H1 (cell line): ENCODE measurements around the gene NANOS2.
A peak's percentile ranks its signal among the peaks of the same experiment; 100 is the strongest.

ENCODE experiments used
- CBX5 ChIP-seq: fragments of 300-800, 300-1000 bp; sonication (generic); IDR thresholded peaks from 2 replicates; pipeline ENCODE4 v1.7.1; 2016; ENCODE audit warnings: antibody characterized with exemption, low read length, low read depth
- CBX8 ChIP-seq: fragments of 300-800, 300-1000 bp; sonication (generic); IDR thresholded peaks from 2 replicates; pipeline ENCODE4 v1.7.1; 2016; ENCODE audit warnings: low read depth, low read length, borderline replicate concordance
- CHD2 ChIP-seq: IDR thresholded peaks from 2 replicates; pipeline ENCODE4 v1.6.1; 2012; ENCODE audit warnings: low read length, improper control_type of control experiment
- EZH2 ChIP-seq: fragments of 200-600 bp; sonication (generic); IDR thresholded peaks from 2 replicates; pipeline ENCODE4 v1.7.1; 2012; ENCODE audit warnings: low read depth, mild to moderate bottlenecking, moderate library complexity, low read length, inconsistent platforms; ENCODE audit not compliant: severe bottlenecking
- PHF8 ChIP-seq: fragments of 200-600 bp; sonication (generic); conservative IDR thresholded peaks from 2 replicates; pipeline ENCODE4 v1.7.1; 2012; ENCODE audit warnings: low read depth, mild to moderate bottlenecking, inconsistent platforms, low read length, moderate library complexity
- POLR2A ChIP-seq, 2 experiments: IDR thresholded peaks; 1 replicate in 1 of 2; 2 replicates in 1 of 2; pipeline ENCODE4 v1.6.1; 2011; ENCODE audit warnings: low read depth in 2 of 2, low read length in 2 of 2, mild to moderate bottlenecking in 2 of 2; ENCODE audit errors: control extremely low read depth in 1 of 2
- POLR2AphosphoS5 ChIP-seq: IDR thresholded peaks from 2 replicates; pipeline ENCODE4 v1.6.1; 2011; ENCODE audit warnings: low read depth, low read length
- SIN3A ChIP-seq, 2 experiments: IDR thresholded peaks in 1 of 2; conservative IDR thresholded peaks in 1 of 2; 2 replicates each; pipeline ENCODE4 v1.6.1; 2011 to 2012; ENCODE audit warnings: low read length in 2 of 2, improper control_type of control experiment in 1 of 2, low read depth in 1 of 2, mild to moderate bottlenecking in 1 of 2
- TF ChIP-seq, protein P1 (sequence below), 3 experiments: IDR thresholded peaks; 1 replicate in 2 of 3; 2 replicates in 1 of 3; pipeline versions ENCODE4 v1.5.1 to v1.6.1; 2011; ENCODE audit warnings: low read length in 3 of 3, mild to moderate bottlenecking in 3 of 3, inconsistent platforms in 2 of 3, low read depth in 1 of 3, moderate library complexity in 1 of 3; ENCODE audit not compliant: insufficient read depth in 1 of 3; ENCODE audit errors: control extremely low read depth in 1 of 3
- TF ChIP-seq, protein P2 (sequence below): IDR thresholded peaks from 2 replicates; pipeline ENCODE4 v1.6.1; 2012; ENCODE audit warnings: low read length, inconsistent platforms

DNA sequence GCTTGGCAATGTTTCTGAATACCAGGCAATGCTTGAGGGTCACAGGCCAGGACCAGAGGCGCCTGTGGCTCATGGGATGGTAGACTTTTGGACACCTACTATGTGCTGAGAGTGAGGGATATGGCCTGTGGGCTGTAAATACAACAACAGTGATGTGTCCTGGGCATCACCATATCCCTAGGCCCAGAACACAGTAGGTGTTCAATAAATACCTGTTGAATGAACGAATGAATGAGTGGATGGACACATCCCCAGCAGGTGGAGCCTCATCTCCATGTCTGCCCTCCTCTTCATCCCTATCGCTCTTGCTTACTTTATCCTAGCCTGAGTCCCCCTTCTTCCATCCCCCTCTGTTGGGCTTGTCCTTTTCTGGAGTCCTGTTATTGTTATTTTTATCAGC, 16.5 kb upstream of the NANOS2 start:
- TF ChIP-seq CBX8 (no peak), SIN3A (conservative IDR thresholded peaks at IDR 0.05 in 1 of 2, IDR thresholded peaks at IDR 0.05 in 1 of 2; ENCODE audit: low read depth in 1 of 2, low read length in 2 of 2) (no peak), PHF8 (no peak), EZH2 (no peak), CBX5 (no peak), CHD2 (no peak), POLR2A (IDR thresholded peaks at IDR 0.05; ENCODE audit: control extremely low read depth in 1 of 2, low read depth in 2 of 2, low read length in 2 of 2) (no peak), POLR2AphosphoS5 (no peak)
- TF ChIP-seq, protein P1, sequence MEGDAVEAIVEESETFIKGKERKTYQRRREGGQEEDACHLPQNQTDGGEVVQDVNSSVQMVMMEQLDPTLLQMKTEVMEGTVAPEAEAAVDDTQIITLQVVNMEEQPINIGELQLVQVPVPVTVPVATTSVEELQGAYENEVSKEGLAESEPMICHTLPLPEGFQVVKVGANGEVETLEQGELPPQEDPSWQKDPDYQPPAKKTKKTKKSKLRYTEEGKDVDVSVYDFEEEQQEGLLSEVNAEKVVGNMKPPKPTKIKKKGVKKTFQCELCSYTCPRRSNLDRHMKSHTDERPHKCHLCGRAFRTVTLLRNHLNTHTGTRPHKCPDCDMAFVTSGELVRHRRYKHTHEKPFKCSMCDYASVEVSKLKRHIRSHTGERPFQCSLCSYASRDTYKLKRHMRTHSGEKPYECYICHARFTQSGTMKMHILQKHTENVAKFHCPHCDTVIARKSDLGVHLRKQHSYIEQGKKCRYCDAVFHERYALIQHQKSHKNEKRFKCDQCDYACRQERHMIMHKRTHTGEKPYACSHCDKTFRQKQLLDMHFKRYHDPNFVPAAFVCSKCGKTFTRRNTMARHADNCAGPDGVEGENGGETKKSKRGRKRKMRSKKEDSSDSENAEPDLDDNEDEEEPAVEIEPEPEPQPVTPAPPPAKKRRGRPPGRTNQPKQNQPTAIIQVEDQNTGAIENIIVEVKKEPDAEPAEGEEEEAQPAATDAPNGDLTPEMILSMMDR (IDR thresholded peaks at IDR 0.05; ENCODE audit: control extremely low read depth in 1 of 3, insufficient read depth in 1 of 3, low read depth in 1 of 3, low read length in 3 of 3): peak in 2 of 3 experiments; percentile 10 to 27; a peak in 2 of 4 replicates
- TF ChIP-seq, protein P2, sequence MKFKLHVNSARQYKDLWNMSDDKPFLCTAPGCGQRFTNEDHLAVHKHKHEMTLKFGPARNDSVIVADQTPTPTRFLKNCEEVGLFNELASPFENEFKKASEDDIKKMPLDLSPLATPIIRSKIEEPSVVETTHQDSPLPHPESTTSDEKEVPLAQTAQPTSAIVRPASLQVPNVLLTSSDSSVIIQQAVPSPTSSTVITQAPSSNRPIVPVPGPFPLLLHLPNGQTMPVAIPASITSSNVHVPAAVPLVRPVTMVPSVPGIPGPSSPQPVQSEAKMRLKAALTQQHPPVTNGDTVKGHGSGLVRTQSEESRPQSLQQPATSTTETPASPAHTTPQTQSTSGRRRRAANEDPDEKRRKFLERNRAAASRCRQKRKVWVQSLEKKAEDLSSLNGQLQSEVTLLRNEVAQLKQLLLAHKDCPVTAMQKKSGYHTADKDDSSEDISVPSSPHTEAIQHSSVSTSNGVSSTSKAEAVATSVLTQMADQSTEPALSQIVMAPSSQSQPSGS: no peak
